Calu3 (cell line): ENCODE results near the gene PLPP2. TPM values are rescaled to one million over a fixed set of nuclear protein-coding genes. Genes with fewer than 3 reads are reported as not detected.

Experiments used
- BruUV-seq: library from RNA; stranded (reverse); fragments of 400-500 nt; replicated peaks from 2 replicates; lab custom pipeline; 2021; lab: Mats Ljungman, UMichigan
- CTCF ChIA-PET: fragments of 300-600 bp; sonication (Branson Sonifier 250); formaldehyde crosslinking; loops from one replicate; lab custom pipeline; 2022; ENCODE audit warnings: antibody characterized with exemption; lab: Charles Lee
- DNase-seq: peaks from one replicate; pipeline ENCODE4 v3.0.0; 2022
- H3K27ac Mint-ChIP-seq: one replicate; pipeline ENCODE4 v1.8.0; 2022; ENCODE audit warnings: mixed read lengths; ENCODE audit not compliant: unreplicated experiment
- H3K27me3 Mint-ChIP-seq: one replicate; pipeline ENCODE4 v1.8.0; 2022; ENCODE audit warnings: mixed read lengths; ENCODE audit not compliant: unreplicated experiment
- H3K36me3 Mint-ChIP-seq: one replicate; pipeline ENCODE4 v1.8.0; 2022; ENCODE audit warnings: mild to moderate bottlenecking, moderate library complexity, mixed read lengths; ENCODE audit not compliant: insufficient read depth, unreplicated experiment
- H3K4me1 Mint-ChIP-seq: one replicate; pipeline ENCODE4 v1.8.0; 2022; ENCODE audit warnings: mild to moderate bottlenecking, low read depth, mixed read lengths; ENCODE audit not compliant: unreplicated experiment
- H3K4me3 Mint-ChIP-seq: one replicate; pipeline ENCODE4 v1.8.0; 2022; ENCODE audit warnings: mild to moderate bottlenecking, low read depth, moderate library complexity, mixed read lengths; ENCODE audit not compliant: unreplicated experiment
- H3K9me3 Mint-ChIP-seq: one replicate; pipeline ENCODE4 v1.8.0; 2022; ENCODE audit warnings: low read depth, mixed read lengths; ENCODE audit not compliant: unreplicated experiment
- CTCF ChIP-seq: fragments of 200-600 bp; IDR thresholded peaks from one replicate; pipeline ENCODE4 v1.8.0; 2022; ENCODE audit warnings: antibody characterized with exemption; ENCODE audit not compliant: unreplicated experiment
- intact Hi-C: fragments of 100-400 bp; cut with micrococcal nuclease; formaldehyde crosslinking; loops from one replicate; pipeline ENCODE4 v1.10.0; 2022; ENCODE audit not compliant: unreplicated experiment
- total RNA-seq: library from RNA; stranded (reverse); gene quantifications from 2 replicates; pipeline ENCODE4 v1.2.3, GENCODE V29; 2022

The PLPP2 gene
- total RNA-seq, 1 experiment from 2014 or later: 126 TPM

GRCh38 chr19:326871-327270 is 35.7 kb upstream of the PLPP2 start:
- no TSS peak for BruUV-seq
- Mint-ChIP-seq H3K4me3 (no peak overlapping the region), H3K9me3 (peaks cover 3% of the 10 kb centered on the region), H3K4me1 (no peaks in the 10 kb centered on the region), H3K27me3 (no peaks in the 10 kb centered on the region), H3K27ac (no peak overlapping the region), H3K36me3 (peaks cover 27% of the 10 kb centered on the region)
- no peak for DNase-seq
- intact Hi-C loops: no loop called here
- CTCF ChIA-PET: no interaction called here
- no peak for TF ChIP-seq CTCF

DNA sequence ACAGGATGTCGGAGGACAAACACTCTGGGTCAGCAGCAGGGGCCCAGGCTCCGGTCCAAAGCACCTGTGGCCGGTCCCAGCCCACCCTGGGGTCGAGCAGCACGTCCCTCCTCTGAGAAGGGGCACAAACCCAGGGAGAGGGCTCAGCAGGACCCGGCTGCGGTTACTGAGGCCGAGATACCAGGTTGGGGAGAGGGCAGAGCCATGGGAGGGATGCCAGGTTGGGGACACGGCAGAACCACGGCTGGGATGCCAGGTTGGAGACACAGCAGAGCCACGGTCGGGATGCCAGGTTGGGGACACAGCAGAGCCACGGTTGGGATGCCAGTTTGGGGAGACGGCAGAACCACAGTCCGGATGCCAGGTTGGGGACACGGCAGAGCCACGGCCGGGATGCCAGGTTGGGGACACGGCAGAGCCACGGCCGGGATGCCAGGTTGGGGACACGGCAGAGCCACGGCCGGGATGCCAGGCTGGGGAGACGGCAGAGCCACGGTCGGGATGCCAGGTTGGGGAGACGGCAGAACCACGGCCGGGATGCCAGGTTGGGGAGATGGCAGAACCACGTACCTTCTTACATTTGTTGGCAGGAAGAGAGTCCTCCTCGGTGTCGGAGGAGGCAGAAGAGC is 34.8 kb upstream of the PLPP2 start:
- Mint-ChIP-seq H3K27ac (no peak overlapping the region), H3K9me3 (peaks cover 3% of the 10 kb centered on the region), H3K36me3 (peaks cover 30% of the 10 kb centered on the region), H3K4me1 (no peaks in the 10 kb centered on the region), H3K27me3 (no peaks in the 10 kb centered on the region), H3K4me3 (no peak overlapping the region)
- CTCF ChIA-PET: no interaction called here
- intact Hi-C loops: no loop called here
- DNase-seq: no peak
- TF ChIP-seq CTCF: no peak
- no TSS peak for BruUV-seq

DNA sequence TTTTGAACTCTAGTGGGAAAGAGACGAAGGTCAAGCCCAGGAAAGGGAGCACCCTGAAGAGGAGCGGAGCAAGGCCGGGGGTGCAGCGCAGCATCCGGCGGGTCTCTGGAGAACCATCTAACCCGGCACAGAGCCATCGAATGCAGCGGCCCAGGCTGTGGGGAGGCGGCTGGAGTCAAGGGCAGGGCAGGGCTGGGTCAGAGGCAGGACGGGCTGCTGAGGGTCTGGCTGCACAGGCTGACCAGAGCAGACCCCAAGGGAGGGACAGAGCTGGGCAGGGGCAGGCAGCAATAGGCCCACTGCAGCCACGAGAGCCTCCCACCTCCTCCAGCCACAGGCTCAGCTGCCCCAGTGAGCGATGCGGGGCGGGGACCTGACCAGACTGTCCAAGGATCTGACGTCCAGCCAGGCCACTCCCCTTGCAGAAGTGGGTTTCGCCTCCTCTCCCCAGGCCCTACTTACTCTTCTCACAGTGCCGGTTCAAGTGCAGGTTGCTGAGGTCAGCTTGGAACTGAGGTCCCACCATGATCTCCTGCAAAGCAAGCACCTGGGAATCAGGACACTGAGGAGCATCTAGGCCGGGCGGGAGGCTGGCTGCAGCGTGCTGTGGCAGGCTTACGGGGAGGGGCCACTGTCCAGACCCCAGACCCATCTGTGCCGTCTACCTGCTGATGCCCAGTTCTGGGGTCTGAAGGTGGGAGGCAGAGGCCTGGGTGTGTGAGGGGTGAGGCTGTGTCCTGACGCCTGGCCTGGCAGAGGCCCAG is 34.2 kb upstream of the PLPP2 start:
- Mint-ChIP-seq H3K27ac (no peak overlapping the region), H3K27me3 (no peaks in the 10 kb centered on the region), H3K9me3 (peaks cover 3% of the 10 kb centered on the region), H3K4me1 (no peaks in the 10 kb centered on the region), H3K36me3 (peaks cover 33% of the 10 kb centered on the region), H3K4me3 (no peak overlapping the region)
- TF ChIP-seq CTCF: no peak
- intact Hi-C loops: no loop called here
- CTCF ChIA-PET: no interaction called here
- no TSS peak for BruUV-seq
- no peak for DNase-seq

GRCh38 chr19:324716-325115 is 33.5 kb upstream of the PLPP2 start:
- CTCF ChIA-PET: no interaction called here
- Mint-ChIP-seq H3K36me3 (peaks cover 33% of the 10 kb centered on the region), H3K4me3 (no peak overlapping the region), H3K27ac (no peak overlapping the region), H3K4me1 (no peaks in the 10 kb centered on the region), H3K27me3 (no peaks in the 10 kb centered on the region), H3K9me3 (peaks cover 3% of the 10 kb centered on the region)
- no peak for TF ChIP-seq CTCF
- intact Hi-C loops: no loop called here
- DNase-seq: no peak
- BruUV-seq: no TSS peak
